HepG2 (cell line): Measurements from ENCODE around the gene SLC9A9. TPM values are rescaled to one million over a fixed set of nuclear protein-coding genes. Genes with fewer than 3 reads are reported as not detected.

Experiments
- ATAC-seq: fragments of 200-7000 bp; cut with Tn5 transposase; 3 replicates; pipeline ENCODE4 v1.9.1; 2020; ENCODE audit warnings: mild to moderate bottlenecking, moderate library complexity
- BruUV-seq: library from RNA; stranded (reverse); fragments of 400-500 nt; replicated peaks from 2 replicates; lab custom pipeline; 2021; lab: Mats Ljungman, UMichigan
- CTCF ChIA-PET: fragments of 300-600 bp; formaldehyde crosslinking; extraction: SDS; loops from one replicate; lab custom pipeline; 2021; ENCODE audit warnings: low total read pairs, inconsistent platforms, low intra/inter-chr PET ratio; lab: Yijun Ruan, JAX
- POLR2A ChIA-PET: fragments of 350-600 bp; sonication (Branson Sonifier 250); formaldehyde crosslinking; loops from one replicate; lab custom pipeline; 2020; ENCODE audit warnings: antibody characterized with exemption, inconsistent platforms; lab: Yijun Ruan, JAX
- DNase-seq: peaks from one replicate; pipeline ENCODE4 v3.0.0-alpha.2; 2015; ENCODE audit warnings: low spot score
- FAIRE-seq: peaks from 3 replicates; lab custom pipeline; 2011; peaks lifted over from hg19 to GRCh38; lab: Jason Lieb, UNC
- H2AFZ ChIP-seq: one replicate; pipeline ENCODE4 v1.6.1; 2011; ENCODE audit warnings: low read length, inconsistent platforms
- H3K27ac ChIP-seq: fragments of 300-600 bp; 3 replicates; pipeline ENCODE4 v1.8.0; 2011; ENCODE audit warnings: mixed run types, mild to moderate bottlenecking, mixed read lengths, low read length, inconsistent platforms; ENCODE audit not compliant: insufficient read depth; ENCODE audit errors: extremely low read length
- H3K27me3 ChIP-seq, 2 experiments: fragments of 200-600 bp in 1 of 2; 2 replicates in 1 of 2; 3 replicates in 1 of 2; pipeline versions ENCODE4 v1.6.0 to v1.8.0; 2011; ENCODE audit warnings: low read length in 2 of 2, mild to moderate bottlenecking in 2 of 2, moderate library complexity in 2 of 2, inconsistent platforms in 1 of 2; ENCODE audit not compliant: insufficient read depth in 2 of 2, control insufficient read depth in 1 of 2
- H3K36me3 ChIP-seq, 2 experiments: fragments of 200-600 bp in 1 of 2; replicated peaks in 1 of 2; 2 replicates in 1 of 2; 3 replicates in 1 of 2; pipeline versions ENCODE4 v1.5.1 to v1.8.0; 2011; ENCODE audit warnings: low read length in 2 of 2, inconsistent platforms in 1 of 2; ENCODE audit not compliant: insufficient read depth in 2 of 2, control insufficient read depth in 1 of 2
- H3K4me1 ChIP-seq: 2 replicates; pipeline ENCODE4 v1.5.1; 2012; ENCODE audit warnings: low read length, inconsistent platforms; ENCODE audit not compliant: insufficient read depth
- H3K4me2 ChIP-seq: 2 replicates; pipeline ENCODE4 v1.6.0; 2011; ENCODE audit warnings: low read depth, low read length, inconsistent platforms
- H3K4me3 ChIP-seq, 3 experiments: fragments of 200-600 bp in 1 of 3; sonication (generic), shearing (Covaris generic) in 1 of 3; replicated peaks in 1 of 3; 2 replicates each; pipeline ENCODE4 v1.5.1; 2011 to 2016; ENCODE audit warnings: low read length in 3 of 3, inconsistent platforms in 2 of 3, low read depth in 2 of 3, mild to moderate bottlenecking in 2 of 3, control low read depth in 1 of 3, mixed read lengths in 1 of 3; ENCODE audit not compliant: insufficient read depth in 1 of 3
- H3K79me2 ChIP-seq: one replicate; pipeline ENCODE4 v1.6.1; 2011; ENCODE audit warnings: low read length, inconsistent platforms; ENCODE audit not compliant: insufficient read depth
- H3K9ac ChIP-seq: 2 replicates; pipeline ENCODE4 v1.6.0; 2011; ENCODE audit warnings: mild to moderate bottlenecking, low read depth, low read length, inconsistent platforms; ENCODE audit not compliant: insufficient read depth
- H3K9me3 ChIP-seq: 2 replicates; pipeline ENCODE4 v1.5.1; 2012; ENCODE audit warnings: mild to moderate bottlenecking, low read length
- H4K20me1 ChIP-seq: 2 replicates; pipeline ENCODE4 v1.6.0; 2011; ENCODE audit warnings: inconsistent platforms, mild to moderate bottlenecking, low read length, moderate library complexity; ENCODE audit not compliant: insufficient read depth
- HNRNPH1 ChIP-seq: fragments of 200-400 bp; formaldehyde crosslinking; optimal IDR thresholded peaks from 2 replicates; pipeline ENCODE3; 2017; ENCODE audit warnings: mild to moderate bottlenecking, low read depth, low read length
- IRF1 ChIP-seq: sonication (generic); formaldehyde crosslinking; IDR thresholded peaks from 2 replicates; pipeline ENCODE4 v1.4.0; 2020; ENCODE audit warnings: low read depth, mild to moderate bottlenecking, missing genetic modification reagents
- MAFF ChIP-seq: IDR thresholded peaks from 2 replicates; pipeline ENCODE4 v1.6.1; 2011; ENCODE audit warnings: low read depth, low read length, improper control_type of control experiment
- MAFK ChIP-seq, 2 experiments: IDR thresholded peaks in 1 of 2; conservative IDR thresholded peaks in 1 of 2; 2 replicates each; pipeline ENCODE4 v1.6.1; 2011; ENCODE audit warnings: improper control_type of control experiment in 2 of 2, low read length in 2 of 2
- TBX2 ChIP-seq: sonication (generic); formaldehyde crosslinking; IDR thresholded peaks from 2 replicates; pipeline ENCODE4 v1.5.0; 2020; ENCODE audit warnings: missing genetic modification reagents, mild to moderate bottlenecking, borderline replicate concordance
- ZFYVE20 ChIP-seq: sonication (generic); formaldehyde crosslinking; IDR thresholded peaks from 2 replicates; pipeline ENCODE4 v1.8.0; 2023; ENCODE audit warnings: low read depth, mild to moderate bottlenecking, moderate library complexity, missing genetic modification reagents, borderline replicate concordance
- ZKSCAN1 ChIP-seq: fragments of 150-350 bp; IDR thresholded peaks from 2 replicates; pipeline ENCODE4 v1.6.1; 2014; ENCODE audit warnings: low read length
- ZNF160 ChIP-seq: sonication (generic); formaldehyde crosslinking; IDR thresholded peaks from 2 replicates; pipeline ENCODE4 v1.8.0; 2022; ENCODE audit warnings: mild to moderate bottlenecking, inconsistent platforms, missing genetic modification reagents
- WGBS: methylation state at CpG from one replicate; pipeline ENCODE4 v1.1.6; 2017; ENCODE audit warnings: low lambda C conversion rate; 5-methylcytosine and 5-hydroxymethylcytosine counted together
- in situ Hi-C: cut with HindIII; loops from 2 replicates; pipeline ENCODE4 v1.10.0; 2017; ENCODE audit warnings: low pct_unique_long_range_greater_than_20kb; ENCODE audit not compliant: extremely low pct_ligation_motif_present
- intact Hi-C: fragments of 100-400 bp; cut with micrococcal nuclease; formaldehyde crosslinking; loops from one replicate; pipeline ENCODE4 v1.10.0; 2022; ENCODE audit not compliant: unreplicated experiment
- polyA plus RNA-seq, 8 experiments: library from polyadenylated mRNA; depleted of rRNA in 3 of 8; stranded (reverse) in 7 of 8; unstranded in 1 of 8; fragments of >200 nt; fragmentation: Illumina TruSeq in 4 of 8; extraction: Trizol in 4 of 8; gene quantifications; 2 replicates each; pipeline versions ENCODE4 v1.2.1 to v1.2.3, GENCODE V29; 2011 to 2016; ENCODE audit warnings: low read depth in 4 of 8, missing spikeins in 1 of 8, mixed read lengths in 1 of 8; ENCODE audit not compliant: insufficient read depth in 1 of 8
- total RNA-seq, 5 experiments: library from RNA; depleted of rRNA; stranded (reverse); fragments of >200 nt; fragmentation: Illumina TruSeq; extraction: Trizol; gene quantifications; 2 replicates each; pipeline ENCODE4 v1.2.3, GENCODE V29; 2016; ENCODE audit warnings: low read depth in 1 of 5

Gene SLC9A9
- total and polyA plus RNA-seq, 2 of the 13 experiments (the other 11 are each of a cell fraction or from before 2014, with no cell fraction given): not detected

GRCh38 chr3:143643905-143644304 lies 204.4 kb downstream of the SLC9A9 start (continued):
- no peak for TF ChIP-seq HNRNPH1
- TF ChIP-seq ZKSCAN1: no peak

GRCh38 chr3:143640774-143641173 lies 207.5 kb downstream of the SLC9A9 start:
- CTCF ChIA-PET: no interaction called here
- H3K79me2 ChIP-seq: no peaks in the 10 kb centered on the region

GRCh38 chr3:143637133-143637532 lies 211.1 kb downstream of the SLC9A9 start:
- BruUV-seq: no TSS peak
- Histone ChIP-seq H4K20me1 (no peaks in the 10 kb centered on the region), H3K36me3 (no peaks in the 10 kb centered on the region), H3K4me1 (no peaks in the 10 kb centered on the region), H3K27ac (no peak overlapping the region), H3K9me3 (peaks cover 18% of the 10 kb centered on the region; the same call in 1 of the 2 replicates), H3K9ac (no peak overlapping the region), H3K4me2 (no peak overlapping the region), H3K27me3 (no peaks in the 10 kb centered on the region; a peak in 1 of 5 replicates), H3K79me2 (no peaks in the 10 kb centered on the region), H3K4me3 (no peak overlapping the region), H2AFZ (no peak overlapping the region)
- DNase-seq: no peak
- TF ChIP-seq ZFYVE20 (CRISPR knock-in tag) (no peak), ZNF160 (CRISPR knock-in tag) (peak; percentile 86; the same call in 1 of the 2 replicates)
- in situ Hi-C loops: no loop called here
- 0% methylated on average over 1 of the region's 1 CpG for WGBS
- ATAC-seq: no peak
- intact Hi-C loops: no loop called here
- POLR2A ChIA-PET: no interaction called here
- CTCF ChIA-PET: no interaction called here
- FAIRE-seq: no peak

More at GRCh38 chr3:143640774-143641173, 207.5 kb downstream of the SLC9A9 start:
- no peak overlapping the region for H2AFZ ChIP-seq
- DNase-seq (no peak), ATAC-seq (no peak), FAIRE-seq (no peak)
- POLR2A ChIA-PET: no interaction called here
- intact Hi-C loops: loop anchor here (10.0 kb wide), 1 partner anchor 566 kb away; no protein-coding TSS in a partner anchor
- no peaks in the 10 kb centered on the region; a peak in 1 of 5 replicates for H3K27me3 ChIP-seq
- no peak overlapping the region for H3K4me3 ChIP-seq
- peaks cover 18% of the 10 kb centered on the region; the same call in 1 of the 2 replicates for H3K9me3 ChIP-seq
- H4K20me1 ChIP-seq: no peaks in the 10 kb centered on the region
- TF ChIP-seq TBX2 (CRISPR knock-in tag) (no peak), MAFK (conservative IDR thresholded peaks at IDR 0.05 in 1 of 2, IDR thresholded peaks at IDR 0.05 in 1 of 2; ENCODE audit: low read length in 2 of 2) (peak; percentile 62 to 85), MAFF (peak; percentile 69), IRF1 (no peak)
- no peak overlapping the region for H3K27ac ChIP-seq
- no peak overlapping the region for H3K4me2 ChIP-seq
- in situ Hi-C loops: no loop called here
- no peaks in the 10 kb centered on the region for H3K4me1 ChIP-seq
- no peak overlapping the region for H3K9ac ChIP-seq
- H3K36me3 ChIP-seq: no peaks in the 10 kb centered on the region
- 3% methylated on average over 3 of the region's 3 CpGs for WGBS
- BruUV-seq: no TSS peak
